Suppressor macrophage treated with lipopolysaccharide for 4 hours (primary cell): ENCODE data around the gene MBD3L4.
"Not testable (repeated sequence)": the region's sequence is repeated elsewhere in the genome, so short reads cannot be mapped to it uniquely, and the experiment has no call there.

Experiments
- DNase-seq: peaks from one replicate; pipeline ENCODE4 v3.0.0-alpha.2; 2020

MBD3L4 gene

GRCh38 chr19:7041563-7041962 lies 1.6 kb upstream of the MBD3L4 start:
- DNase-seq = not testable (repeated sequence)

- not testable (repeated sequence) for DNase-seq
These were observed 9.7 kb downstream of the MBD3L4 start, which contains the start of gene MBD3L5 for GRCh38 chr19:7030278-7030677. Gene MBD3L5, plus strand, starts transcription at chr19:7030578. Its CDS starts 34 bp downstream, at chr19:7030612.

GRCh38 chr19:7028790-7029189 lies 11.2 kb downstream of the MBD3L4 start:
- not testable (repeated sequence) for DNase-seq

GRCh38 chr19:7021331-7021730 lies 18.6 kb downstream of the MBD3L4 start, which contains the start of gene MBD3L2B:
Gene MBD3L2B, minus strand, starts transcription at chr19:7021431. Its CDS starts 34 bp downstream, at chr19:7021397.
- DNase-seq = not testable (repeated sequence)

- DNase-seq = no peak
These were observed 21.2 kb downstream of the MBD3L4 start for GRCh38 chr19:7018828-7019227.

- peak; percentile 82 for DNase-seq
These were observed 26.3 kb downstream of the MBD3L4 start for GRCh38 chr19:7013678-7014077.

- DNase-seq = no peak
These were observed 29.0 kb downstream of the MBD3L4 start for GRCh38 chr19:7010722-7011593.

GRCh38 chr19:7007859-7008258 lies 32.1 kb downstream of the MBD3L4 start:
- no peak for DNase-seq

GRCh38 chr19:7006135-7006704 lies 33.8 kb downstream of the MBD3L4 start:
- no peak for DNase-seq

GRCh38 chr19:7004313-7004931 lies 35.6 kb downstream of the MBD3L4 start:
- peak; percentile 66 for DNase-seq

GRCh38 chr19:7000816-7001215 lies 39.2 kb downstream of the MBD3L4 start:
- peak; percentile 56 for DNase-seq

GRCh38 chr19:7000333-7000732 lies 39.6 kb downstream of the MBD3L4 start:
- peak; percentile 16 for DNase-seq

- peak; percentile 69 for DNase-seq
These were observed 40.0 kb downstream of the MBD3L4 start for GRCh38 chr19:6999933-7000332.

- peak; percentile 79 for DNase-seq
These were observed 42.1 kb downstream of the MBD3L4 start for GRCh38 chr19:6997679-6998445.

GRCh38 chr19:6996810-6997209 lies 43.2 kb downstream of the MBD3L4 start:
- no peak for DNase-seq

- no peak for DNase-seq
These were observed 44.9 kb downstream of the MBD3L4 start for GRCh38 chr19:6995054-6995453.

- DNase-seq = no peak
These were observed 51.7 kb downstream of the MBD3L4 start for GRCh38 chr19:6988257-6988656.

- DNase-seq = peak; percentile 82
These were observed 52.1 kb downstream of the MBD3L4 start for GRCh38 chr19:6987850-6988249.
